Measurements from ENCODE around the gene GPC1. TPM values are rescaled to one million over a fixed set of nuclear protein-coding genes. Genes with fewer than 3 reads are reported as not detected.

The GPC1 gene
- total and polyA plus RNA-seq, 2 experiments from 2014 or later, result 71.4 to 142 TPM

DNA sequence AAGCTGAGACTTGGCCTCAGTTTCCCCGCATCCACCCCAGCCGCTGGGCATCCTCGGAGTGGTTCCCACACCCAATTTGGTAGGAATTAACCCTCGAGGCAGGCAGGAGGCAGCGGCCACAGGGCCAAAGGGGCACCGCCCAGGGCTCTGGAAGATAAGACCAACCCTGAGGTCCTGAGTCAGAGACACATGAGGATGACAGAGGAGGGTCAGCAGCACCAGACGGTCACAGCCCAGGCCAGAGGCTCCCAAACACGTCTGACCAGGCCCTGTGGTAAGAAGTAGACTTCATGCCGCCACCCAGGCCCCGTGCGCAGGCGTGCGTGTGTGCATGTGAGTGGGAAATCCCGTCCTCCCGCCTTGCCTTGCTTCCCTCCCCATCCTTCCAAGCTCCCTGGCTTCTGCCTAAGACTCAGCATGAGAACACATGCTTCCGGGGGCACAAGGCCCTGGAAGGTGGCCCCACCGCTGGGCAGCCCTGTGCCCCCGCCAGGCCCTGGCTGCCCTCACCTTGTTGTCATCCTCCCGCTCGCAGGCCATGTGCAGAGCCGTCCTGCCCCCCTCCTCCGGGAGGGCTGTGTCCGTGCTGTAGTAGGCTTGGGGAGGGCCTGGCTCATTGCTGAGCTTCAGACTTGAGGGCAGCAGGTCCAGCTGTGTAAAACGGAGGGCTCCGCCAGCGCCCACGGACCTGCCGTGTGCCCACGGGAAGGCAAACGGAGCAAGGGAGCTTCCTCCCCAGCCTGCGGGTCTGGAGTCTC is 76.1 kb downstream of the GPC1 start:
- no peaks in the 10 kb centered on the region for H3K27me3 ChIP-seq
- no peaks in the 10 kb centered on the region for H3K36me3 ChIP-seq (replicated peaks; ENCODE audit: insufficient read depth, low read depth)
- TF ChIP-seq, protein P1, sequence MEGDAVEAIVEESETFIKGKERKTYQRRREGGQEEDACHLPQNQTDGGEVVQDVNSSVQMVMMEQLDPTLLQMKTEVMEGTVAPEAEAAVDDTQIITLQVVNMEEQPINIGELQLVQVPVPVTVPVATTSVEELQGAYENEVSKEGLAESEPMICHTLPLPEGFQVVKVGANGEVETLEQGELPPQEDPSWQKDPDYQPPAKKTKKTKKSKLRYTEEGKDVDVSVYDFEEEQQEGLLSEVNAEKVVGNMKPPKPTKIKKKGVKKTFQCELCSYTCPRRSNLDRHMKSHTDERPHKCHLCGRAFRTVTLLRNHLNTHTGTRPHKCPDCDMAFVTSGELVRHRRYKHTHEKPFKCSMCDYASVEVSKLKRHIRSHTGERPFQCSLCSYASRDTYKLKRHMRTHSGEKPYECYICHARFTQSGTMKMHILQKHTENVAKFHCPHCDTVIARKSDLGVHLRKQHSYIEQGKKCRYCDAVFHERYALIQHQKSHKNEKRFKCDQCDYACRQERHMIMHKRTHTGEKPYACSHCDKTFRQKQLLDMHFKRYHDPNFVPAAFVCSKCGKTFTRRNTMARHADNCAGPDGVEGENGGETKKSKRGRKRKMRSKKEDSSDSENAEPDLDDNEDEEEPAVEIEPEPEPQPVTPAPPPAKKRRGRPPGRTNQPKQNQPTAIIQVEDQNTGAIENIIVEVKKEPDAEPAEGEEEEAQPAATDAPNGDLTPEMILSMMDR (IDR thresholded peaks at IDR 0.05; ENCODE audit: poor library complexity), result no peak
- TF ChIP-seq EZH2phosphoT487 (IDR thresholded peaks at IDR 0.05; ENCODE audit: low read depth, severe bottlenecking, unreplicated experiment), result no peak
- TF ChIP-seq EZH2 (IDR thresholded peaks at IDR 0.05; ENCODE audit: borderline replicate concordance), result no peak
- no peak overlapping the region for H3K4me2 ChIP-seq
- no peak overlapping the region for H2AFZ ChIP-seq
- H3K79me2 ChIP-seq, result no peaks in the 10 kb centered on the region
- DNase-seq (ENCODE audit: low spot score), result no peak
- no peaks in the 10 kb centered on the region for H3K9me3 ChIP-seq (ENCODE audit: low read depth)
- H3K9me2 ChIP-seq (replicated peaks; ENCODE audit: insufficient read depth), result no peaks in the 10 kb centered on the region
- WGBS (ENCODE audit: low lambda C conversion rate, missing lambda C conversion rate), result 96% methylated on average over 31 of the region's 31 CpGs
- no peak overlapping the region for H3K4me3 ChIP-seq
- H3K4me1 ChIP-seq (ENCODE audit: insufficient read depth), result no peaks in the 10 kb centered on the region
- no peaks in the 10 kb centered on the region for H4K20me1 ChIP-seq (ENCODE audit: insufficient read depth, poor library complexity, severe bottlenecking)
- no peak overlapping the region for H3K27ac ChIP-seq

DNA sequence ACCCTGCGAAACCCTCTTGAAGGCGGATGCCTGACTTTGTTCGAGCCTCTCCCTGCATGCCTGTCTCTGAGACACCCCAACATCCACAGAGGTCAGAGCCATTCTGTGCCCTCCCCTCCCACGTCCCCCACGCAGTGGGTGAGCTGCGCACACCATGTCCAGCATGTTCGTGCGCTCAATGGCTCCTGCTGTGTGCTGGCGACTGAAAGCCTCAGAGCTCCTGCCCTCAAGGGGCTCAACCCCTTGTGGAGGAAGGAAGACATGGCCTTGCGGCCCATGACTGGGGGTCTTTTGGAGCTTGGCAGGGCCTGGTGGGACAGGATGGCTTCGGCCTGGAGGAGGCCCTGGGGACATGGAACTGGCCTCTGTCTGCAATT is 76.6 kb downstream of the GPC1 start:
- H3K4me1 ChIP-seq (ENCODE audit: insufficient read depth), result no peaks in the 10 kb centered on the region
- H3K9me2 ChIP-seq (replicated peaks; ENCODE audit: insufficient read depth), result no peaks in the 10 kb centered on the region
- H4K20me1 ChIP-seq (ENCODE audit: insufficient read depth, poor library complexity, severe bottlenecking), result no peaks in the 10 kb centered on the region
- H2AFZ ChIP-seq, result no peak overlapping the region
- 97% methylated on average over 11 of the region's 11 CpGs for WGBS (ENCODE audit: low lambda C conversion rate, missing lambda C conversion rate)
- no peaks in the 10 kb centered on the region for H3K27me3 ChIP-seq
- H3K36me3 ChIP-seq (replicated peaks; ENCODE audit: insufficient read depth, low read depth), result no peaks in the 10 kb centered on the region
- DNase-seq (ENCODE audit: low spot score), result no peak
- TF ChIP-seq EZH2phosphoT487 (IDR thresholded peaks at IDR 0.05; ENCODE audit: low read depth, severe bottlenecking, unreplicated experiment) (no peak), EZH2 (IDR thresholded peaks at IDR 0.05; ENCODE audit: borderline replicate concordance) (no peak)
- TF ChIP-seq, protein P1 (IDR thresholded peaks at IDR 0.05; ENCODE audit: poor library complexity), result no peak
- H3K79me2 ChIP-seq, result no peaks in the 10 kb centered on the region
- no peaks in the 10 kb centered on the region for H3K9me3 ChIP-seq (ENCODE audit: low read depth)
- H3K4me3 ChIP-seq, result no peak overlapping the region
- H3K27ac ChIP-seq, result no peak overlapping the region
- H3K4me2 ChIP-seq, result no peak overlapping the region

DNA sequence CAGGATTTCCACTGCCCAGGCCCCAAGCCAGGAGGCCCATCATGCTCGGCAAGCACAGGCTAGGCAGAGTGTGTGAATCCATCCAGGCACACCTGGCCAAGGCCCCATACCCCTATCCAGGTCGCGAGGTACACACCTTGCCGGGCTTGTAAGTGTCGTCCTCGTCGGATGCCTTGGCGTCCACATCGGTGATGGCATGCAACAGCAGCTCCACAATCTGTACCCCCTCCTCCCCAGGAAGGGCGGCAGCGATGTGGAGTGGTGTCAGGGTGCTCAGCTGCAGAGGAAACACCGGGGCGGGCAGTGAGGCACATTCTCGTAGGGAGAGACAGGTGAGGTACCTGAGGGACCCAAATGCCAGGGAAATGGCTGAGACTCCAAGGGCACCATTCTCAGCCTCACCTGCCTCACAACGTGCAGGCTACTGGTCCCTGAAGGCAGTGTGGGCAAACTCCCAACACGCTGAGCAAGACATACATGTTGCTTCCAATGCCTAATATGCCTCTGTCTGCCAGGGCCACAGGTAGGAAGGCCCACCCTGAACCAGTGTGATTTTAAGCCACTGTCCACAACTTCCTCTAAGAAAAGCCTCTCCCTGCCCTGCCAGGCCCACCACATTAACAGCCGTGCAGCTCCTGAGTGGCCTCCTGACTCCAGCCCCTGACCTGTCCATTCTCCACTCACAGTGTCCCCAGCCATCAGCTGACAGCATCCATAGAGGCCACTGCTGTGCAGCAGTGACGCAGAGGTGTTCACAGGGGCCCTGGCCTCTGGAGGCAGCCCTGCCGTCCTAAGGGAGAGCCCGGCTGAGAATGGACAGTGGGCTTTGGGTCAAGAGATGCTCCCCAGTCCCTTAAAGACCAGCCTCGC is 77.4 kb downstream of the GPC1 start:
- no peaks in the 10 kb centered on the region for H3K9me3 ChIP-seq (ENCODE audit: low read depth)
- 96% methylated on average over 21 of the region's 21 CpGs for WGBS (ENCODE audit: low lambda C conversion rate, missing lambda C conversion rate)

More for the DNA sequence above, 77.4 kb downstream of the GPC1 start:
- no peak for DNase-seq (ENCODE audit: low spot score)
- H3K79me2 ChIP-seq, result no peaks in the 10 kb centered on the region
- no peak overlapping the region for H2AFZ ChIP-seq
- H3K27me3 ChIP-seq, result no peaks in the 10 kb centered on the region
- H4K20me1 ChIP-seq (ENCODE audit: insufficient read depth, poor library complexity, severe bottlenecking), result no peaks in the 10 kb centered on the region
- H3K9me2 ChIP-seq (replicated peaks; ENCODE audit: insufficient read depth), result no peaks in the 10 kb centered on the region
- no peak overlapping the region for H3K27ac ChIP-seq
- H3K36me3 ChIP-seq (replicated peaks; ENCODE audit: insufficient read depth, low read depth), result no peaks in the 10 kb centered on the region
- H3K4me1 ChIP-seq (ENCODE audit: insufficient read depth), result no peaks in the 10 kb centered on the region
- H3K4me2 ChIP-seq, result no peak overlapping the region
- TF ChIP-seq EZH2 (IDR thresholded peaks at IDR 0.05; ENCODE audit: borderline replicate concordance), result no peak
- TF ChIP-seq EZH2phosphoT487 (IDR thresholded peaks at IDR 0.05; ENCODE audit: low read depth, severe bottlenecking, unreplicated experiment), result no peak
- TF ChIP-seq, protein P1 (IDR thresholded peaks at IDR 0.05; ENCODE audit: poor library complexity), result no peak
- H3K4me3 ChIP-seq, result no peak overlapping the region
